ENCODE data around the gene DIPK2B. TPM values are rescaled to one million over a fixed set of nuclear protein-coding genes. Genes with fewer than 3 reads are reported as not detected.

Gene DIPK2B
- total RNA-seq, 1 experiment from 2014 or later, result not detected

- no peaks in the 10 kb centered on the region for H3K27me3 Mint-ChIP-seq (ENCODE audit: low read depth)
- H3K36me3 Mint-ChIP-seq, result no peaks in the 10 kb centered on the region
- H3K9me3 Mint-ChIP-seq, result peaks cover 4% of the 10 kb centered on the region; the same call in 1 of the 2 replicates
- POLR2A ChIA-PET, result no interaction called here
- H3K4me1 Mint-ChIP-seq, result no peaks in the 10 kb centered on the region
- TF ChIP-seq ELF4 (CRISPR knock-in tag; IDR thresholded peaks at IDR 0.05; ENCODE audit: low read depth), result no peak
- no peak for DNase-seq (ENCODE audit: low spot score)
- H3K4me3 Mint-ChIP-seq, result no peak overlapping the region
- no peak overlapping the region for H3K27ac Mint-ChIP-seq
- ATAC-seq, result no peak
- CTCF ChIA-PET, result no interaction called here
These were observed 27.4 kb upstream of the DIPK2B start for GRCh38 chrX:45228126-45228525.

- no peak for TF ChIP-seq CREB1 (CRISPR knock-in tag; IDR thresholded peaks at IDR 0.05)
- TF ChIP-seq ESRRA (CRISPR knock-in tag; IDR thresholded peaks at IDR 0.05; ENCODE audit: borderline replicate concordance), result no peak
- TF ChIP-seq ZNF219 (CRISPR knock-in tag; IDR thresholded peaks at IDR 0.05; ENCODE audit: borderline replicate concordance), result no peak
- TF ChIP-seq IRF2 (CRISPR knock-in tag; IDR thresholded peaks at IDR 0.05; ENCODE audit: borderline replicate concordance, low read depth), result no peak
- no peak for TF ChIP-seq FOXJ3 (CRISPR knock-in tag; IDR thresholded peaks at IDR 0.05; ENCODE audit: borderline replicate concordance)
- TF ChIP-seq ELF4 (CRISPR knock-in tag; IDR thresholded peaks at IDR 0.05; ENCODE audit: low read depth), result no peak
- no peak for TF ChIP-seq ZNF281 (CRISPR knock-in tag; IDR thresholded peaks at IDR 0.05)
- no peak for TF ChIP-seq STAT6 (CRISPR knock-in tag; conservative IDR thresholded peaks at IDR 0.05; ENCODE audit: low read depth)
- no peak for TF ChIP-seq ZNF396 (CRISPR knock-in tag; IDR thresholded peaks at IDR 0.05; ENCODE audit: borderline replicate concordance)
- TF ChIP-seq FOXP4 (CRISPR knock-in tag; IDR thresholded peaks at IDR 0.05), result no peak
- TF ChIP-seq NFYB (CRISPR knock-in tag; conservative IDR thresholded peaks at IDR 0.05; ENCODE audit: low read depth), result no peak
- no peak for TF ChIP-seq TEAD4 (CRISPR knock-in tag; IDR thresholded peaks at IDR 0.05)
- no peak for TF ChIP-seq GRHL2 (CRISPR knock-in tag; IDR thresholded peaks at IDR 0.05; ENCODE audit: insufficient replicate concordance, severe bottlenecking)
- no peak for TF ChIP-seq ZNF138 (CRISPR knock-in tag; conservative IDR thresholded peaks at IDR 0.05)
- no peak for TF ChIP-seq FOXK1 (CRISPR knock-in tag; IDR thresholded peaks at IDR 0.05)
- no peak for TF ChIP-seq MAX (CRISPR knock-in tag; IDR thresholded peaks at IDR 0.05)
- TF ChIP-seq E2F5 (CRISPR knock-in tag; IDR thresholded peaks at IDR 0.05), result no peak
- no peak for TF ChIP-seq PREB (CRISPR knock-in tag; IDR thresholded peaks at IDR 0.05; ENCODE audit: borderline replicate concordance)
- TF ChIP-seq CREM (CRISPR knock-in tag; IDR thresholded peaks at IDR 0.05), result no peak
- TF ChIP-seq MXD4 (CRISPR knock-in tag; IDR thresholded peaks at IDR 0.05; ENCODE audit: borderline replicate concordance), result no peak
- DNase-seq (ENCODE audit: low spot score) (peak; percentile 14), ATAC-seq (no peak)
- no peak overlapping the region for H3K27ac Mint-ChIP-seq
- H3K4me1 Mint-ChIP-seq, result no peaks in the 10 kb centered on the region
- ChIA-PET POLR2A (no interaction called here), CTCF (no interaction called here)
- peaks cover 19% of the 10 kb centered on the region for H3K9me3 Mint-ChIP-seq
- peaks cover 3% of the 10 kb centered on the region; the same call in 1 of the 2 replicates for H3K36me3 Mint-ChIP-seq
- H3K4me3 Mint-ChIP-seq, result no peak overlapping the region
- no peaks in the 10 kb centered on the region; the same call in 1 of the 2 replicates for H3K27me3 Mint-ChIP-seq (ENCODE audit: low read depth)
These were observed 7.6 kb upstream of the DIPK2B start for GRCh38 chrX:45208121-45208856.
